ENCODE results near the gene GADL1. TPM values are rescaled to one million over a fixed set of nuclear protein-coding genes. Genes with fewer than 3 reads are reported as not detected.

Gene GADL1
- polyA plus RNA-seq, 3 donors: not detected

- H3K9me3 ChIP-seq (replicated peaks in 1 of 2; ENCODE audit: control insufficient read depth in 1 of 2, insufficient read depth in 1 of 2, low read length in 2 of 2): no peaks in the 10 kb centered on the region
- peaks cover 0 to 3% (median 0%) of the 10 kb centered on the region in 7 donors for H3K9me3 Mint-ChIP-seq
- H2AFZ ChIP-seq (ENCODE audit: insufficient read depth, low read depth, low read length, poor library complexity, severe bottlenecking): no peak overlapping the region
- no peak overlapping the region for H3K27ac ChIP-seq (ENCODE audit: low read depth in 1 of 2, low read length in 2 of 2)
- no peak overlapping the region for H3K27ac Mint-ChIP-seq
- no peak for DNase-seq
- TF ChIP-seq, protein P1, sequence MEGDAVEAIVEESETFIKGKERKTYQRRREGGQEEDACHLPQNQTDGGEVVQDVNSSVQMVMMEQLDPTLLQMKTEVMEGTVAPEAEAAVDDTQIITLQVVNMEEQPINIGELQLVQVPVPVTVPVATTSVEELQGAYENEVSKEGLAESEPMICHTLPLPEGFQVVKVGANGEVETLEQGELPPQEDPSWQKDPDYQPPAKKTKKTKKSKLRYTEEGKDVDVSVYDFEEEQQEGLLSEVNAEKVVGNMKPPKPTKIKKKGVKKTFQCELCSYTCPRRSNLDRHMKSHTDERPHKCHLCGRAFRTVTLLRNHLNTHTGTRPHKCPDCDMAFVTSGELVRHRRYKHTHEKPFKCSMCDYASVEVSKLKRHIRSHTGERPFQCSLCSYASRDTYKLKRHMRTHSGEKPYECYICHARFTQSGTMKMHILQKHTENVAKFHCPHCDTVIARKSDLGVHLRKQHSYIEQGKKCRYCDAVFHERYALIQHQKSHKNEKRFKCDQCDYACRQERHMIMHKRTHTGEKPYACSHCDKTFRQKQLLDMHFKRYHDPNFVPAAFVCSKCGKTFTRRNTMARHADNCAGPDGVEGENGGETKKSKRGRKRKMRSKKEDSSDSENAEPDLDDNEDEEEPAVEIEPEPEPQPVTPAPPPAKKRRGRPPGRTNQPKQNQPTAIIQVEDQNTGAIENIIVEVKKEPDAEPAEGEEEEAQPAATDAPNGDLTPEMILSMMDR (IDR thresholded peaks at IDR 0.05): no peak
- no peak overlapping the region for H3K4me3 ChIP-seq (replicated peaks in 1 of 3; ENCODE audit: low read depth in 2 of 3, low read length in 3 of 3)
- H3K9ac ChIP-seq (ENCODE audit: insufficient read depth, low read length, poor library complexity, severe bottlenecking): no peak overlapping the region
- H3K27me3 Mint-ChIP-seq (ENCODE audit: low read depth in 3 of 3): no peaks in the 10 kb centered on the region
- no CpG with 5 or more reads among the region's 2 CpGs for WGBS (ENCODE audit: insufficient coverage)
- no peaks in the 10 kb centered on the region for H3K27me3 ChIP-seq (ENCODE audit: control insufficient read depth in 2 of 2, insufficient read depth in 2 of 2, low read length in 2 of 2)
- H3K36me3 Mint-ChIP-seq: no peaks in the 10 kb centered on the region
- H3K79me2 ChIP-seq (ENCODE audit: insufficient read depth, low read length): no peaks in the 10 kb centered on the region
- H3K4me3 Mint-ChIP-seq: no peak overlapping the region
- H3K4me1 ChIP-seq (ENCODE audit: control insufficient read depth in 1 of 2, insufficient read depth in 2 of 2, low read length in 2 of 2): no peaks in the 10 kb centered on the region
- no peaks in the 10 kb centered on the region for H3K4me1 Mint-ChIP-seq
- H3K36me3 ChIP-seq (replicated peaks in 1 of 2; ENCODE audit: control insufficient read depth in 1 of 2, insufficient read depth in 2 of 2, low read length in 2 of 2): no peaks in the 10 kb centered on the region
- no peaks in the 10 kb centered on the region for H4K20me1 ChIP-seq (ENCODE audit: insufficient read depth, low read length)
- intact Hi-C loops (cut with micrococcal nuclease): no loop called here
- no peak overlapping the region for H3K4me2 ChIP-seq (replicated peaks; ENCODE audit: extremely low read depth, low read length, poor library complexity, severe bottlenecking)
Measured at GRCh38 chr3:30845606-30846005, 48.9 kb downstream of the GADL1 start.

- Histone ChIP-seq H3K27me3 (ENCODE audit: control insufficient read depth in 2 of 2, insufficient read depth in 2 of 2, low read length in 2 of 2) (no peaks in the 10 kb centered on the region), H3K9me3 (replicated peaks in 1 of 2; ENCODE audit: control insufficient read depth in 1 of 2, insufficient read depth in 1 of 2, low read length in 2 of 2) (no peaks in the 10 kb centered on the region), H2AFZ (ENCODE audit: insufficient read depth, low read depth, low read length, poor library complexity, severe bottlenecking) (no peak overlapping the region), H3K4me2 (replicated peaks; ENCODE audit: extremely low read depth, low read length, poor library complexity, severe bottlenecking) (no peak overlapping the region), H3K4me1 (ENCODE audit: control insufficient read depth in 1 of 2, insufficient read depth in 2 of 2, low read length in 2 of 2) (no peaks in the 10 kb centered on the region), H3K9ac (ENCODE audit: insufficient read depth, low read length, poor library complexity, severe bottlenecking) (no peak overlapping the region), H3K36me3 (replicated peaks in 1 of 2; ENCODE audit: control insufficient read depth in 1 of 2, insufficient read depth in 2 of 2, low read length in 2 of 2) (no peaks in the 10 kb centered on the region), H3K4me3 (replicated peaks in 1 of 3; ENCODE audit: low read depth in 2 of 3, low read length in 3 of 3) (no peak overlapping the region), H3K79me2 (ENCODE audit: insufficient read depth, low read length) (no peaks in the 10 kb centered on the region), H4K20me1 (ENCODE audit: insufficient read depth, low read length) (no peaks in the 10 kb centered on the region), H3K27ac (ENCODE audit: low read depth in 1 of 2, low read length in 2 of 2) (no peak overlapping the region)
- Mint-ChIP-seq H3K4me1 (no peaks in the 10 kb centered on the region), H3K9me3 (peaks cover 0 to 3% (median 0%) of the 10 kb centered on the region in 7 donors), H3K4me3 (no peak overlapping the region), H3K27ac (no peak overlapping the region), H3K36me3 (no peaks in the 10 kb centered on the region), H3K27me3 (ENCODE audit: low read depth in 3 of 3) (no peaks in the 10 kb centered on the region)
- no peak for DNase-seq
- intact Hi-C loops (cut with micrococcal nuclease): no loop called here
- TF ChIP-seq, protein P1 (IDR thresholded peaks at IDR 0.05): no peak
- 100% methylated on average over 7 of the region's 10 CpGs for WGBS (ENCODE audit: insufficient coverage)
Measured at GRCh38 chr3:30843877-30844276, 50.6 kb downstream of the GADL1 start.

All from CD14-positive monocyte (primary cell).